Measurements from ENCODE around the gene PIP5K1A. TPM values are rescaled to one million over a fixed set of nuclear protein-coding genes. Genes with fewer than 3 reads are reported as not detected.

The PIP5K1A gene
- total and polyA plus RNA-seq, 2 of the 8 experiments (the other 6 are each of a cell fraction or from before 2014, with no cell fraction given) = 87.5 to 105 TPM

- peaks cover 8 to 59% (median 23%) of the 10 kb centered on the region in 4 experiments for H3K36me3 ChIP-seq (ENCODE audit: control insufficient read depth in 2 of 4, insufficient read depth in 4 of 4, low read length in 3 of 4)
- H4K5ac ChIP-seq (ENCODE audit: insufficient read length, low read depth, low read length) = peak overlapping the region; percentile 3
- TF ChIP-seq NANOG (IDR thresholded peaks at IDR 0.05; ENCODE audit: insufficient read depth, low read depth, low read length, poor library complexity, severe bottlenecking) (peak; percentile 60), TAF1 (IDR thresholded peaks at IDR 0.05; ENCODE audit: low read depth, low read length) (peak; percentile 38; the same call in 1 of the 2 replicates), BACH1 (IDR thresholded peaks at IDR 0.05; ENCODE audit: low read length) (no peak), E2F6 (IDR thresholded peaks at IDR 0.05) (no peak), RBBP5 (IDR thresholded peaks at IDR 0.05; ENCODE audit: borderline replicate concordance, low read depth, low read length) (no peak), MAFK (IDR thresholded peaks at IDR 0.05; ENCODE audit: low read depth, low read length) (no peak), GTF2F1 (IDR thresholded peaks at IDR 0.05; ENCODE audit: borderline replicate concordance, low read depth, low read length) (no peak), ATF3 (IDR thresholded peaks at IDR 0.05; ENCODE audit: insufficient read depth, low read depth, low read length) (no peak), EP300 (IDR thresholded peaks at IDR 0.05; ENCODE audit: borderline replicate concordance in 1 of 2, low read depth in 2 of 2, low read length in 2 of 2) (no peak)
Measured at GRCh38 chr1:151294742-151295462, 96.5 kb downstream of the PIP5K1A start.

More at GRCh38 chr1:151294742-151295462, 96.5 kb downstream of the PIP5K1A start:
- H3K14ac ChIP-seq (ENCODE audit: insufficient read length) = no peak overlapping the region
- DNase-seq (ENCODE audit: low read depth in 1 of 2, low spot score in 2 of 2) = no peak
- peak overlapping the region; percentile 31; the same call in 1 of the 2 replicates for H2BK5ac ChIP-seq (ENCODE audit: low read depth, low read length)
- H3K27ac ChIP-seq (ENCODE audit: low read depth, low read length) = peak overlapping the region; percentile 33; the same call in 1 of the 2 replicates
- H2AK5ac ChIP-seq (ENCODE audit: low read depth, low read length) = no peak overlapping the region
- peak; percentile 57 for FAIRE-seq
- 0 out of 2 replicates have a peak, but pooled peaks cover 3% of the 10 kb centered on the region for H3K79me1 ChIP-seq (ENCODE audit: low read depth, low read length)
- POLR2A ChIA-PET (ENCODE audit: partially characterized antibody) = interaction anchor here (0.9 to 9.9 kb wide), 18 partner anchors 9 to 251 kb away, joined by 3 to 213 read pairs (median 6); partner anchors contain the start of genes PI4KB, PSMB4, RFX5 and ZNF687
- H3K27me3 ChIP-seq (replicated peaks in 1 of 4; ENCODE audit: control insufficient read depth in 3 of 4, extremely low read depth in 1 of 4, insufficient read depth in 3 of 4, low read length in 3 of 4) = no peaks in the 10 kb centered on the region
- no peaks in the 10 kb centered on the region for H3K23me2 ChIP-seq (ENCODE audit: low read depth, low read length)
- H3K4ac ChIP-seq (replicated peaks; ENCODE audit: insufficient read length, low read depth, low read length) = no peak overlapping the region
- H3K56ac ChIP-seq (replicated peaks; ENCODE audit: insufficient read length, low read depth, low read length) = no peak overlapping the region
- H3K23ac ChIP-seq (ENCODE audit: insufficient read length) = no peak overlapping the region
- H3K18ac ChIP-seq (ENCODE audit: extremely low read depth, low read length) = peak overlapping the region; percentile 26; the same call in 1 of the 2 replicates
- peaks cover 0 to 5% of the 10 kb centered on the region in 2 experiments for H4K20me1 ChIP-seq (replicated peaks in 1 of 2; ENCODE audit: control insufficient read depth in 1 of 2, insufficient read depth in 2 of 2, low read length in 2 of 2)
- H3K4me1 ChIP-seq (replicated peaks in 1 of 4; ENCODE audit: control insufficient read depth in 3 of 4, insufficient read depth in 4 of 4, low read length in 3 of 4) = peaks cover 6 to 21% (median 15%) of the 10 kb centered on the region in 4 experiments
- H2BK120ac ChIP-seq (replicated peaks; ENCODE audit: low read depth, low read length) = no peak overlapping the region
- H3K4me3 ChIP-seq (ENCODE audit: extremely low read depth in 1 of 4, insufficient read depth in 2 of 4, low read depth in 3 of 4, low read length in 4 of 4) = peak overlapping the region in 2 of 4 experiments; percentile 5 to 21; a peak in 4 of 8 replicates
- no peak overlapping the region for H2BK20ac ChIP-seq (ENCODE audit: low read length)
- no peaks in the 10 kb centered on the region for H3K79me2 ChIP-seq (ENCODE audit: control insufficient read depth in 1 of 2, insufficient read depth in 2 of 2, low read length in 2 of 2)
- H4K91ac ChIP-seq (replicated peaks; ENCODE audit: insufficient read length, low read length) = no peak overlapping the region
- no peak overlapping the region for H2BK12ac ChIP-seq (ENCODE audit: low read depth, low read length)
- no peaks in the 10 kb centered on the region for H3K9me3 ChIP-seq (ENCODE audit: insufficient read depth in 2 of 2, low read depth in 1 of 2, low read length in 1 of 2)
- no peak overlapping the region for H2BK15ac ChIP-seq (ENCODE audit: low read length)
- CTCF ChIA-PET (ENCODE audit: partially characterized antibody) = interaction anchor here (0.8 to 6.5 kb wide), 8 partner anchors 11 to 542 kb away, joined by 3 to 62 read pairs (median 4); no protein-coding TSS in a partner anchor
- no peak overlapping the region for H4K8ac ChIP-seq (ENCODE audit: extremely low read depth, insufficient read depth, low read length)
- no peak overlapping the region; a peak in 1 of 7 replicates for H3K9ac ChIP-seq (replicated peaks in 1 of 4; ENCODE audit: extremely low read depth in 1 of 4, low read depth in 3 of 4, low read length in 3 of 4)
- WGBS, 2 experiments (ENCODE audit: extremely low coverage in 1 of 2, insufficient coverage in 1 of 2, insufficient read length in 1 of 2, insufficient replicate concordance in 2 of 2, low coverage in 1 of 2, low lambda C conversion rate in 2 of 2, missing lambda C conversion rate in 1 of 2) = 39% methylated on average over 2 of the region's 2 CpGs; no CpG with 5 or more reads in 1 of the 2 experiments
- H3K4me2 ChIP-seq (ENCODE audit: insufficient read depth in 1 of 2, low read depth in 2 of 2, low read length in 2 of 2) = peak overlapping the region; percentile 45 to 57
- no peak overlapping the region for H2AFZ ChIP-seq (ENCODE audit: low read length)

Data from H1 (cell line).